Stimulated activated CD4-positive, alpha-beta T cell treated with anti-CD3 and anti-CD28 coated beads, Interleukin-2, amount 100 ng/mL, for 4 hours (primary cell): ENCODE measurements around the gene MELTF.

Experiments
- DNase-seq: peaks from one replicate; pipeline ENCODE4 v3.0.0-alpha.2; 2020; ENCODE audit warnings: low read depth

MELTF gene

DNA sequence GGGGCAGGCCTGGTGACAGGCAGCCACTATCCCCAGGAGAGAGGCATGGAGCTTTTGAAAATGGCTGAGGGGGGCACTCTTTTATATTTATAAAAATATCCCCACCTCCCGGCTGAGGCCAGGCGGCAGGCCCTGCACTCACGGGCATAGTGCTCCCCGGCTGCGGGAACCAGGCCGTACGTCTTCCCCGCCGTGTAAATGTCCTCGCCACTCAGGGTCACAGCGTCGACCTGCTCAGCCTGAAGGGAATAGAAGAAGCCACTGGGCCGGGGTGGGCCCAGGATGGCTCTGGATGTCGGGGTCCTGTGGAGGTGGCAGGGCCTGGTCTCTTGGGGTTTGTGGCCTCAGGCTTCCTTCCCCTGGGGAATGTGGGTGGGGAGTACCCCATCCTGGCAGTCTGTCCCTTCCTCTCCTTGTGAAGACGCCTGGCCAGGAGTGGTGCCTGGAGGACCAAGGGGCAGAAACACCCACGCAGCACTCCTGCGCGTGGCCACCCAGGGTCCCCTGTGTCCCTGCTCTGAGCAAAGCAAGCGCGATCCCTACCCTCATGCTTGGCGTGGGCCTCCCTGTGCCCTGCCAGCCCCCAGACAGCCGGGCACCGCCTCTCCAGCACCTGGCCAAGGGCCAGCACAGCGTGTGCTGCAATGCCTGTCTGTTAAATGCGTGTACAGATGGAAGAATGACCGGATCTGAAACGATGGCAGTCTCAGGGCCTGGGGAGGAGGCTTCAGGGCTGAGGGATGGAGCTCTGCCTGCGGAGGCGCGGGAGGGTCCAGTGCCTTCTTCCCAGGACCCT is 18.9 kb downstream of the MELTF start:
- DNase-seq: no peak

DNA sequence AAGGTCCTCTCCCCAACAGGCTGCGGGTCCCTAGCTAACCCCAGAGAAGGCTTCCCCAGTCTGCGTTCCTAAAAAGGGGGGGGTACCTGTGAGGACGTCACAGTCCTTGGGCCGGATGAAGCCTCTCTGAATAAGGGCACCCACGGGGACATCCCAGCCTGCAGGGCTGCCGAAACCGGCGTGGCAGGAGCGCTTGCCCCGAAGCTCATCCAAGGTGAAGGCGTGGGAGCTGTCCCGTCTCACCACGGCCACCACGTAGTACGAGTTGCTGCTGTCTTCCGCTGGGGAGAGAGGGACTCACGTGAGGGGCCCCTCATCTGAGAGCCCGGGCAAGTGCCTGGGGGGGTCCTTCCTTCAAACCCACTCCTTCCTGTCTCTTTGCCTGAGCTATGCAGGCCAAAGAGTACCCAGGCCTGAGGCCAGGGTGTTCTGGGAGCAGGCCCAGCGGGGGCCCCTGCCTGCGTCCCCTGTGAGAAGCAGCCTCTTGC is 20.0 kb downstream of the MELTF start:
- DNase-seq: no peak

GRCh38 chr3:197008436-197009209 is 21.0 kb downstream of the MELTF start:
- no peak for DNase-seq

DNA sequence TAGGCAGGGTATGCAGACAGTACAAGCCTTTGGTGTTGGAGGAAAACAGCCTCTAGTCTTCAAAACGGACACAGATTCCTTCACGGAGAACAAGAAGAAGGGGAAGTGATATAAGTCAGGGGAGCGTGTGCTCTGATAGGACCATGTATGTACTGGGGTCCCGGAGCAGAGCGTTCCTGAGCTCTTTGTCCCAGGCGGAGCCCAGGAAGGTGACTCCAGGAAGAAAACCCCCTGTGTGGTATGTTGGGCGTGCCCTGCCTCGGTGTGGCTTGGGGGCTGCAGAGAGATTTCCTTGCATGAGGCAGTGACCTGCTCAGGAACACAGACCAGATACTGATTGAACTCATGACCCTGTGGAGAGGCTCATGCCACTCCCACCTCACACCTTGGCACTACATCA is 21.7 kb downstream of the MELTF start:
- DNase-seq: no peak

DNA sequence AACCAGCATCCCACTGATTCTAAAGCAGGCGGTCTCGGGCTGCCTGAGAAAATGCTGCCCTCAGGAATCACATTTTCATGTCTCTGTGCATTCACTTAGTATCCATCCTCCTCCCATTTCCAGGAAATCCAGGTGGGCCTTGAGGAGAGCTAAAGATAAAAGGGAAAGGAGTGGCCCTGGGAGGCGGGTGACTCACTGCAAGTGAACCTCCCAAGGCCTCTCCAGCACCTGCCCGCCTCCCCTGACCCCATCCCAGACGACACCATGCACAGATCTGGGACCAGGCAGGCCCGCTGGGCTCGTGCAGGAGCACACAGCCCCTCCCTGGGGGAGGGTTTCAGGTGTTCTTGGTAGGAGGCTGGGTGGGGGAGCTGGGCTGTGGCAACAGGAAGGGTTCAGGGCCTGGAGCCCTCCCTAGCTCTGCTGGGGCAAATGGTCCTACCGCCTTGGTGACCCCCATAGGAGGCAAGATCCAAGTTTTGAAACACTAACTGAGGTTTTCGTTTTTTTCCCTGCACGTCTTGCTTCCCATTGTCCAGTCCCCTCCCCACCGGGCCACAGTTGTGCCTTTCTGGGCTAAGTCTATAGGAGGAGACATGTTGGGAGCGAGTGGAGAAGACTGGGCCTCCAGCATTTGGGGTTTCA is 22.2 kb downstream of the MELTF start:
- no peak for DNase-seq

GRCh38 chr3:197006860-197007259 is 22.8 kb downstream of the MELTF start:
- no peak for DNase-seq

DNA sequence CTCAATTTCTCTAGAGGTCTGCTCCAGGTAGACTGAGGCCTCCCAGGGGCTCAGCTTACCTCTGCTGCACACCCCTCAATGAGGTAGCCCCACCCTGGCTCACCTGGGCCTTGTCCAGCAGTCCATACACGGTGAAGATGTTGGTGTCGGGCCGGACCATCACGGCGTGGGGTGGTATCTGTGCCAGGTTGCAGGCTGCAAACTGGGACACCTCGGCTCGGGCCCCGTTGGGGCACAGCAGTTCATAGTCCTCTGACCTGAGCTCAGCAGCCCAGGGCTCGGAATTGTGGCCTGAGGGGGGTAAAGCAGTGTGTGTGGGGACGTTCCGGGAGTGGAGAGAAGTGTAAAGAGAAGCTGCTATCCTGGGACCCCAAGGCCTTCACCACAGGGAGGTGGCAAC is 23.2 kb downstream of the MELTF start:
- DNase-seq: no peak

- no peak for DNase-seq
These were observed 25.9 kb downstream of the MELTF start for GRCh38 chr3:197003461-197004385.

DNA sequence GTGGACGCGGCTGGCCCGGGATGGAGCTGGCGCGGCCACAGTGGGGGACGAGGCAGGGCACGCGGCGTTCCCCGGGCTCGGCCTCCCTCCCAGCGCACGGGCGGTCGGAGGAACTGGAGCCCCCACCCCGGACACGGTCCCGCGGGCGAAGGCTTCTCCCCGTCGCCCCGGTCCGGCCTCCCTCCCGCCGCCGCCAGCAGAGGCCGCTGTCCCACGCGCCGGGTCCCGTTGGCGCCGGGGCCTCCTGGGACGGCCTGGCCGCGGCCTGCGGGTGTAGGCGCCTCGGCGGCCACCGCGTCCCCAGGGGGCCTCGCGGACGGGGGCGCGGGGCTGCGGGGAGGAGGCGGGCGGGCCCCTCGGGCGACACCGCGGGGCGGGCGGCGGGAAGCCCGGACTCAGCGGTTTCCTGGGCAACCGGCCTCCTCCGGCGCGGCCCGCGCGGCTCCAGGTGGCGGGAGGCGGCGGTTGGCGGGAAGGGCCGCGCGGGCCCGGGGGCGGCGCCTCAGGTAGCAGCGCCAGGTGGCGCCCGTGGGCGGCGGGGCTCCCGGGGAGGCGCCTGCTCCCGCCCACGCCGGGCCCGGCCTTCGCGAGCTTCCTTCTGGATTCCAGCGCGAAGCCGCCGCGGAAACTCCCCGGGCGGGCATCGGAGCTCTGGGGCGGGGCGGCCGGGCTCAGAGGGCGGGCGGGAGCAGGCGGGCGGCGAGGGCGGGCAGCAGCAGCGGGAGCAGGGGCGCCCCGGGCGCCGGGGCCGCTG is 26.7 kb downstream of the MELTF start:
- peak; percentile 83 for DNase-seq

GRCh38 chr3:197001972-197002700 is 27.5 kb downstream of the MELTF start:
- no peak for DNase-seq

DNA sequence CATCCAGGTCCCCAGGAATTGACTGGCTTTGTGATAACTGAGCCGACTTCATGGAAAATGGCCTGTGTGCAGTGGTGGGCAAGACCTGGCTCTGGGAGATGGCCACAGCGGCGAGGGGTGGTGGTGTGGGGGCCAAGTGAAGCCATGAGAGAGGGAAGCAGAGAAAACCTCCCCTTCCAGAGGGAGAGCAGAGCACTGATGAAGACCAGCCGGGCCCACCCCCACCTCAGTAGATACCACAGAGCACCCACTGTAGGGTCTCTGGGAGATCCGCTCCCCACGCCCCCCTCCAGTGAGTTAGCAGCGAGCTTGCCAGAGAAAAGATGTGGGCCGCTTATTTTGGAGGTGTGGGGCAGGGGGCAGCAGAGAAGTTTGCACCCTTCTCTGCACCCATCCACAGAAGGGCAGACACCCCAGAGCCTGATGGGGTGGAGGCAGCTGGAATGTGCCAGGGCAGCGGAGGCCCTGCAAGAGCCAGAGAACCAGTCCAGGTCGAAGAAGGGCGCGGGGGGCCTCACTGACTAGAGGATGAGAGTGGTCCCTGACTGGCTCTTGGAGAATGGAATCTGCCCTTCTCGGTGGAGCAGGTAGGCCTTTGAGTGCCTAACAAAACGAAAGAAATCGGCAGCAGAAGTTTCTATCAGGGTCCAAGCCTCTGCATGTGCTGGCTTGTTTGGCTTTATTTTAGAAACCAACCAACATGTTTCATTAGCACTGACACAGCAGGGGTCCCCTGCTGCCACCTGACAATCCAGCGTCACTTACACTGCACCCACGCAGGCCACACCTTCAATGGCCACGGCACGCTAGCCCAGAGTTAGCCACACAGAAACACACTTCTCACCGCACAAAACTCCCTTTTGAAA is 28.3 kb downstream of the MELTF start:
- DNase-seq: no peak

GRCh38 chr3:197000211-197000610 is 29.4 kb downstream of the MELTF start:
- DNase-seq: no peak

DNA sequence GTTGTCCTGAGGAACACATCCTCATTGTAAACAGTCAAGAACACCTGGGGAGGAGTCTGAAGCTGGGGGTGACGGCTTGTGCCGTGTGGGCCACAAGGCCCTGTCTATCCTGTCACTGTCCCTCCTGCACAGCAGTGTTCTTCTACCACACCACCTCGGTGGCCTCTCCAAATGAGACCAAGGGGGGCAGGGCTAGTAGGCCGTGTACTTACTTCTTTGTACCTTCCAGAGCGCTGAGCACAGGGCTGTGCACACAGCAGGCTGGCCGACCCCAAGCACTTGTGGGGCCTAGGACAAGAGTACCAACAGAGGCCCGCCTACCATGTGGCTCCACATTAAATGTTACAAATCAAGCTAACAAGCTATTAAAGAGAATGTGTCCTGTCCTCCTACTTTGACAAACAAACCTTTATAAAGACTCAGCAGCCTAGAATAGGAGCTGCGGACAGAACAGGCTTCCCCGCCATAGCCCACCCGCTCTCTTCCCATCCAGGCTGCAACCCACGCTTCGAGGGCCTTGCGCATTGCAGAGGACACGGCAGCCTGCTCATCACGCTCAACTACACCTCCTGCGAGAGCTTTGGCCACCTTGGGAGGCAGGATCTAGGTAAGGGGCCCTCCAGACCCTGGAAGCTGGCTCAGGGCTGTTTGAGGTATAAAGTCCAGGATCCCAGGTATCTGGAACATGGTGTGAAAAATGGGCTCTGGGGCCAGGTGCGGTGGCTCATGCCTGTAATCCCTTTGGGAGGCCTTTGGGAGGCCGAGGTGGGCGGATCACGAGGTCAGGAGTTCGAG is 30.5 kb downstream of the MELTF start:
- DNase-seq: no peak

- no peak for DNase-seq
These were observed 32.3 kb downstream of the MELTF start for GRCh38 chr3:196997311-196997710.

GRCh38 chr3:196996454-196997265 is 33.0 kb downstream of the MELTF start:
- DNase-seq: no peak

- DNase-seq: no peak
These were observed 33.8 kb downstream of the MELTF start for GRCh38 chr3:196995646-196996355.

GRCh38 chr3:196995027-196995426 is 34.6 kb downstream of the MELTF start:
- DNase-seq: no peak
